GM19463 (cell line): ENCODE data around the gene AFAP1.

ENCODE experiments used
- ATAC-seq: cut with Tn5 transposase; IDR thresholded peaks from one replicate; pipeline ENCODE4 v1.9.1; 2021; ENCODE audit warnings: mild to moderate bottlenecking, moderate library complexity; ENCODE audit not compliant: unreplicated experiment

AFAP1 gene

GRCh38 chr4:7844594-7844991 lies 95.1 kb downstream of the AFAP1 start:
- ATAC-seq = no peak

- no peak for ATAC-seq
These were observed 95.6 kb downstream of the AFAP1 start for GRCh38 chr4:7843831-7844593.

- ATAC-seq = no peak
These were observed 97.0 kb downstream of the AFAP1 start for GRCh38 chr4:7842384-7843279.

GRCh38 chr4:7841894-7842293 lies 97.8 kb downstream of the AFAP1 start:
- no peak for ATAC-seq

GRCh38 chr4:7841071-7841470 lies 98.6 kb downstream of the AFAP1 start:
- ATAC-seq = no peak

- no peak for ATAC-seq
These were observed 99.8 kb downstream of the AFAP1 start for GRCh38 chr4:7839856-7840255.

- no peak for ATAC-seq
These were observed 101.4 kb downstream of the AFAP1 start for GRCh38 chr4:7838136-7838782.

- ATAC-seq = no peak
These were observed 102.0 kb downstream of the AFAP1 start for GRCh38 chr4:7837597-7838135.

- ATAC-seq = no peak
These were observed 107.6 kb downstream of the AFAP1 start for GRCh38 chr4:7831858-7832730.

GRCh38 chr4:7831330-7831729 lies 108.3 kb downstream of the AFAP1 start:
- no peak for ATAC-seq

GRCh38 chr4:7830747-7831146 lies 108.9 kb downstream of the AFAP1 start:
- ATAC-seq = no peak

GRCh38 chr4:7829652-7830580 lies 109.7 kb downstream of the AFAP1 start:
- ATAC-seq = no peak

- ATAC-seq = no peak
These were observed 110.8 kb downstream of the AFAP1 start for GRCh38 chr4:7828793-7829301.

- ATAC-seq = no peak
These were observed 111.5 kb downstream of the AFAP1 start for GRCh38 chr4:7828011-7828720.

GRCh38 chr4:7827566-7827965 lies 112.1 kb downstream of the AFAP1 start:
- ATAC-seq = no peak

GRCh38 chr4:7826909-7827306 lies 112.8 kb downstream of the AFAP1 start:
- no peak for ATAC-seq

- ATAC-seq = no peak
These were observed 113.3 kb downstream of the AFAP1 start for GRCh38 chr4:7826176-7826908.

GRCh38 chr4:7824218-7824617 lies 115.4 kb downstream of the AFAP1 start:
- ATAC-seq = no peak
